Activated T-cell treated with anti-CD3 and anti-CD28 coated beads, Interleukin-2, amount 50 U/mL, for 72 hours (primary cell): Measurements from ENCODE around the gene TRPM4. TPM values are rescaled to one million over a fixed set of nuclear protein-coding genes. Genes with fewer than 3 reads are reported as not detected.
"Not testable (repeated sequence)": the region's sequence is repeated elsewhere in the genome, so short reads cannot be mapped to it uniquely, and the experiment has no call there.

ENCODE experiments used
- ATAC-seq, 2 donors: fragments of 150-1000 bp; cut with Tn5 transposase; replicated peaks in 1 of 2; 2 replicates each; pipeline ENCODE4 v1.10.0; 2021; ENCODE audit warnings: moderate library complexity in 2 of 2, mild to moderate bottlenecking in 1 of 2
- DNase-seq, 2 donors: peaks; one replicate each; pipeline ENCODE4 v3.0.0; 2021 to 2022; ENCODE audit warnings: mixed read lengths in 1 of 2
- H3K27ac Mint-ChIP-seq: one replicate; pipeline ENCODE4 v1.8.0; 2022; ENCODE audit warnings: mild to moderate bottlenecking, moderate library complexity, mixed read lengths
- H3K27me3 Mint-ChIP-seq: one replicate; pipeline ENCODE4 v1.8.0; 2022; ENCODE audit warnings: low read depth, mixed read lengths
- H3K36me3 Mint-ChIP-seq, 2 donors: one replicate each; pipeline ENCODE4 v1.8.0; 2022; ENCODE audit warnings: mixed read lengths in 2 of 2, mild to moderate bottlenecking in 1 of 2; ENCODE audit not compliant: insufficient read depth in 2 of 2
- H3K4me1 Mint-ChIP-seq: one replicate; pipeline ENCODE4 v1.8.0; 2022; ENCODE audit warnings: low read depth, mixed read lengths
- H3K4me3 Mint-ChIP-seq, 2 donors: one replicate each; pipeline ENCODE4 v1.8.0; 2022; ENCODE audit warnings: mild to moderate bottlenecking in 2 of 2, mixed read lengths in 2 of 2, moderate library complexity in 2 of 2
- H3K9me3 Mint-ChIP-seq, 2 donors: one replicate each; pipeline ENCODE4 v1.8.0; 2022; ENCODE audit warnings: mixed read lengths in 2 of 2
- total RNA-seq, 2 donors: library from RNA; stranded (reverse); gene quantifications; one replicate each; pipeline ENCODE4 v1.2.3, GENCODE V29; 2022

TRPM4 gene
- total RNA-seq, 2 donors from 2014 or later, result 0.96 to 1.5 TPM

- peaks cover 9% of the 10 kb centered on the region for H3K4me1 Mint-ChIP-seq
- no peaks in the 10 kb centered on the region for H3K9me3 Mint-ChIP-seq
- no peaks in the 10 kb centered on the region for H3K36me3 Mint-ChIP-seq
- DNase-seq, result no peak
- no peak overlapping the region for H3K4me3 Mint-ChIP-seq
- no peak overlapping the region for H3K27ac Mint-ChIP-seq
- H3K27me3 Mint-ChIP-seq, result peaks cover 7% of the 10 kb centered on the region
- ATAC-seq, result no peak
Measured at GRCh38 chr19:49193822-49194394, 36.3 kb downstream of the TRPM4 start.

GRCh38 chr19:49194408-49194807 is 36.8 kb downstream of the TRPM4 start:
- peaks cover 7% of the 10 kb centered on the region for H3K27me3 Mint-ChIP-seq
- H3K36me3 Mint-ChIP-seq, result no peaks in the 10 kb centered on the region
- H3K9me3 Mint-ChIP-seq, result no peaks in the 10 kb centered on the region
- DNase-seq (no peak), ATAC-seq (no peak)
- no peak overlapping the region for H3K27ac Mint-ChIP-seq
- no peak overlapping the region for H3K4me3 Mint-ChIP-seq
- H3K4me1 Mint-ChIP-seq, result peaks cover 10% of the 10 kb centered on the region

- Mint-ChIP-seq H3K4me3 (no peak overlapping the region), H3K27me3 (peaks cover 7% of the 10 kb centered on the region), H3K4me1 (peaks cover 16% of the 10 kb centered on the region), H3K27ac (no peak overlapping the region), H3K9me3 (no peaks in the 10 kb centered on the region), H3K36me3 (no peaks in the 10 kb centered on the region)
- ATAC-seq (no peak), DNase-seq (no peak)
Measured at GRCh38 chr19:49196527-49197240, 39.1 kb downstream of the TRPM4 start.

- H3K4me1 Mint-ChIP-seq, result peaks cover 16% of the 10 kb centered on the region
- no peak overlapping the region for H3K27ac Mint-ChIP-seq
- ATAC-seq (peak in 1 of 2 donors; percentile 21), DNase-seq (no peak)
- H3K4me3 Mint-ChIP-seq, result no peak overlapping the region
- no peaks in the 10 kb centered on the region for H3K9me3 Mint-ChIP-seq
- no peaks in the 10 kb centered on the region for H3K27me3 Mint-ChIP-seq
- H3K36me3 Mint-ChIP-seq, result no peaks in the 10 kb centered on the region
Measured at GRCh38 chr19:49200238-49200862, 42.8 kb downstream of the TRPM4 start.

GRCh38 chr19:49201042-49201441 is 43.5 kb downstream of the TRPM4 start:
- Mint-ChIP-seq H3K27me3 (no peaks in the 10 kb centered on the region), H3K9me3 (no peaks in the 10 kb centered on the region), H3K4me1 (peaks cover 16% of the 10 kb centered on the region), H3K27ac (no peak overlapping the region), H3K4me3 (no peak overlapping the region), H3K36me3 (no peaks in the 10 kb centered on the region)
- ATAC-seq, result no peak
- no peak for DNase-seq

GRCh38 chr19:49205114-49205513 is 47.5 kb downstream of the TRPM4 start:
- Mint-ChIP-seq H3K27ac (no peak overlapping the region), H3K36me3 (no peaks in the 10 kb centered on the region), H3K4me1 (peaks cover 4% of the 10 kb centered on the region), H3K4me3 (no peak overlapping the region), H3K9me3 (no peaks in the 10 kb centered on the region), H3K27me3 (no peaks in the 10 kb centered on the region)
- no peak for ATAC-seq
- no peak for DNase-seq

GRCh38 chr19:49209502-49209901 is 51.9 kb downstream of the TRPM4 start:
- not testable (repeated sequence) for H3K9me3 Mint-ChIP-seq, H3K27ac Mint-ChIP-seq, H3K36me3 Mint-ChIP-seq, H3K27me3 Mint-ChIP-seq, DNase-seq, ATAC-seq, H3K4me3 Mint-ChIP-seq, H3K4me1 Mint-ChIP-seq

GRCh38 chr19:49210108-49210900 is 52.7 kb downstream of the TRPM4 start:
- H3K4me3 Mint-ChIP-seq, result peak overlapping the region; percentile 37 to 58
- no peaks in the 10 kb centered on the region for H3K4me1 Mint-ChIP-seq
- no peak overlapping the region for H3K27ac Mint-ChIP-seq

GRCh38 chr19:49210901-49211451 is 53.4 kb downstream of the TRPM4 start:
- Mint-ChIP-seq H3K27me3 (no peaks in the 10 kb centered on the region), H3K27ac (no peak overlapping the region), H3K9me3 (no peaks in the 10 kb centered on the region), H3K36me3 (no peaks in the 10 kb centered on the region), H3K4me1 (no peaks in the 10 kb centered on the region), H3K4me3 (no peak overlapping the region)
- no peak for ATAC-seq
- no peak for DNase-seq

More at GRCh38 chr19:49210108-49210900, 52.7 kb downstream of the TRPM4 start:
- DNase-seq, result peak; percentile 35 to 56
- peak; percentile 53 to 82 for ATAC-seq
- no peaks in the 10 kb centered on the region for H3K27me3 Mint-ChIP-seq
- H3K36me3 Mint-ChIP-seq, result no peaks in the 10 kb centered on the region
- no peaks in the 10 kb centered on the region for H3K9me3 Mint-ChIP-seq

GRCh38 chr19:49212016-49212701 is 54.6 kb downstream of the TRPM4 start:
- H3K27ac Mint-ChIP-seq, result no peak overlapping the region
- H3K4me3 Mint-ChIP-seq, result no peak overlapping the region
- DNase-seq, result no peak
- no peaks in the 10 kb centered on the region for H3K27me3 Mint-ChIP-seq
- no peaks in the 10 kb centered on the region for H3K36me3 Mint-ChIP-seq
- no peak for ATAC-seq
- no peaks in the 10 kb centered on the region for H3K9me3 Mint-ChIP-seq
- no peaks in the 10 kb centered on the region for H3K4me1 Mint-ChIP-seq

GRCh38 chr19:49213791-49214190 is 56.2 kb downstream of the TRPM4 start:
- no peaks in the 10 kb centered on the region for H3K36me3 Mint-ChIP-seq
- H3K9me3 Mint-ChIP-seq, result no peaks in the 10 kb centered on the region
- H3K4me3 Mint-ChIP-seq, result no peak overlapping the region
- DNase-seq (no peak), ATAC-seq (no peak)
- no peaks in the 10 kb centered on the region for H3K27me3 Mint-ChIP-seq
- H3K27ac Mint-ChIP-seq, result no peak overlapping the region
- H3K4me1 Mint-ChIP-seq, result no peaks in the 10 kb centered on the region

- Mint-ChIP-seq H3K4me1 (no peaks in the 10 kb centered on the region), H3K27me3 (no peaks in the 10 kb centered on the region), H3K9me3 (no peaks in the 10 kb centered on the region), H3K4me3 (no peak overlapping the region), H3K36me3 (no peaks in the 10 kb centered on the region), H3K27ac (no peak overlapping the region)
- no peak for ATAC-seq
- DNase-seq, result no peak
Measured at GRCh38 chr19:49214701-49215100, 57.1 kb downstream of the TRPM4 start.
